Stimulated activated naive CD8-positive, alpha-beta T cell treated with anti-CD3 and anti-CD28 coated beads, Interleukin-15, amount 100 ng/mL, for 72 hours (primary cell): Measurements from ENCODE around the gene SLC5A4.

Experiments used
- ATAC-seq: fragments of 150-1000 bp; cut with Tn5 transposase; 2 replicates; pipeline ENCODE4 v1.10.0; 2021; ENCODE audit warnings: mild to moderate bottlenecking, moderate library complexity
- DNase-seq, 2 donors: peaks; one replicate each; pipeline ENCODE4 v3.0.0; 2021 to 2022
- H3K27ac Mint-ChIP-seq, 2 donors: one replicate each; pipeline ENCODE4 v1.8.0; 2022; ENCODE audit warnings: mild to moderate bottlenecking in 2 of 2, mixed read lengths in 2 of 2, moderate library complexity in 2 of 2
- H3K27me3 Mint-ChIP-seq: one replicate; pipeline ENCODE4 v1.8.0; 2022; ENCODE audit warnings: mixed read lengths
- H3K4me1 Mint-ChIP-seq: one replicate; pipeline ENCODE4 v1.8.0; 2022; ENCODE audit warnings: mild to moderate bottlenecking, mixed read lengths
- H3K4me3 Mint-ChIP-seq, 2 donors: one replicate each; pipeline ENCODE4 v1.8.0; 2022; ENCODE audit warnings: mild to moderate bottlenecking in 2 of 2, mixed read lengths in 2 of 2, moderate library complexity in 1 of 2
- H3K9me3 Mint-ChIP-seq, 2 donors: one replicate each; pipeline ENCODE4 v1.8.0; 2022; ENCODE audit warnings: mixed read lengths in 2 of 2

The SLC5A4 gene

DNA sequence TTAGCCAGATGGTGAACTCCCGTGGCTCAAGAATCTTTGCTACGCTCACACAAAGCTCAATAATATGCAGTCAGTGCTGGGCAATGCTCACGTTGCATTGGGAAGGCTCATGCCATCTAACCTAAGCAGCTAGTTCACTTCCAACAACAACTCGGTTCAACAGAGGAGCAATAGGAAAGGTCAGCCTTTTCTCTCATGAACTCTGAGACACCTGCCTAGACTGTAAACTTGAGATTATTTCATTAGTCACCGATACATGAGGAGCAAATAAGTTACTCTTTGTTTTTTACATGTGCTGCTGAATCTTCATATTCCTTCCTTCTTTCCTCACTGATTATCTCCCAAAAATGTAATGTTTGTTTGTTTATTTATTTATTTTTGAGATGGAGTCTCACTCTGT lies 9.0 kb downstream of the SLC5A4 start:
- no peaks in the 10 kb centered on the region for H3K9me3 Mint-ChIP-seq
- H3K27ac Mint-ChIP-seq, result no peak overlapping the region
- DNase-seq (no peak), ATAC-seq (no peak)
- no peaks in the 10 kb centered on the region for H3K4me1 Mint-ChIP-seq
- no peak overlapping the region for H3K4me3 Mint-ChIP-seq
- peaks cover 55% of the 10 kb centered on the region for H3K27me3 Mint-ChIP-seq

DNA sequence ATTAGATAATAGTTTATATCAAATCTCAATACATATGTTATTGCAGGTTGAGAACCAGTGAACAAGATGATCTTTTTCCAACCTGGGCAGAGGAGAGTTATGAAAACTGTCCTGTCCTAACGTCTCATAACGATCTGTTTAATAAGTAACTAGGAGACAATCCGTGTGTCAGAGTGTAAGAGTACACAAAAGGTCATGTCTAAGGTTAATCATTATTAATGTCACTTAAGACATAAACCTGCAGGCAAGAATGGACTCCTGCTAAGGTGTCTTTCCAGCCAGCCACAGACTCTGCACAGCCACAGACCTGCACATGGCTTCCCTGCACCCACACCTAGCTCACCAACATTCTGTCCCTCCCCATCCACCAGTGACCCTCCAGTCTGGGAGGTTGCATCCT lies 10.1 kb downstream of the SLC5A4 start:
- no peak overlapping the region for H3K4me3 Mint-ChIP-seq
- DNase-seq, result no peak

DNA sequence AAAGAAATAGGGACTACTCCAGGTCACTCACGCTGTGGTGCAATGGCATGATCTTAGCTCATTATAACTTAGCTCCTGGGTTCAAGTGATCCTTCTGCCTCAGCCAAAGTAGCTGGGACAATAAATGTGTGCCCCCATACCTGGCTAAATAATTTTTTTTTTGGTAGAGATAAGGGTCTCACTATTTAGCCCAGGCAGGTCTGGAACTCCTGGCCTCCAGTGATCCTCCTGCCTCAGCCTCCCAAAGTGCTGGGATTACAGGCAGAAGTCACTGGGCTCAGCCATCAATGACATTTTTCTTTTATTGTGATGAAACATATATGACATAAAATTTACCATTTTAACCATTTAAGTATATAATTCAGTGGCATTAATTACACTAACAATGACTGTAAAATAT lies 10.6 kb downstream of the SLC5A4 start:
- H3K9me3 Mint-ChIP-seq, result no peaks in the 10 kb centered on the region
- H3K27ac Mint-ChIP-seq, result no peak overlapping the region
- ATAC-seq (no peak), DNase-seq (no peak)
- no peaks in the 10 kb centered on the region for H3K4me1 Mint-ChIP-seq
- H3K27me3 Mint-ChIP-seq, result peaks cover 39% of the 10 kb centered on the region
- H3K4me3 Mint-ChIP-seq, result no peak overlapping the region

More for the DNA sequence above, 10.1 kb downstream of the SLC5A4 start:
- peaks cover 44% of the 10 kb centered on the region for H3K27me3 Mint-ChIP-seq
- no peaks in the 10 kb centered on the region for H3K9me3 Mint-ChIP-seq
- H3K4me1 Mint-ChIP-seq, result no peaks in the 10 kb centered on the region
- H3K27ac Mint-ChIP-seq, result no peak overlapping the region
- ATAC-seq, result no peak

DNA sequence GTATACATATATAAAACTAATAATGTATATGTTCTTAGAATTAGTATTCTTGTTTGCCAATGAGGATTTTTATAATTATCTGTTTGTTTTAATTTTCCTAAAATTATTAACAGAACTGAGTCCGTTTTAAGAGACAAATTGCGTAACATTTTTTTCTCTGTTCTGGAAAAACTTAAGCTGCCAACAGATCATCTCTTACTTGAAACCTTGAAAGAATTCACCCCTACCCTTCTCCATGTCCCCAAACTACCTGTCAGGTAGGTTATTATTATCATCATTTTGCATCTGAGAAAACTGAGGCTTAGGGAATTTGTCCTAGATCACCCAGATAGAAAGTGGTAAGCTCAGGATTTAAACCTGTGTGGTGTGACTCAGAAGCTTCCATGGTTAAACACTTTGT lies 14.7 kb downstream of the SLC5A4 start:
- peaks cover 39% of the 10 kb centered on the region for H3K27me3 Mint-ChIP-seq
- ATAC-seq (no peak), DNase-seq (no peak)
- no peak overlapping the region for H3K4me3 Mint-ChIP-seq
- H3K9me3 Mint-ChIP-seq, result no peaks in the 10 kb centered on the region
- H3K27ac Mint-ChIP-seq, result no peak overlapping the region
- H3K4me1 Mint-ChIP-seq, result no peaks in the 10 kb centered on the region

DNA sequence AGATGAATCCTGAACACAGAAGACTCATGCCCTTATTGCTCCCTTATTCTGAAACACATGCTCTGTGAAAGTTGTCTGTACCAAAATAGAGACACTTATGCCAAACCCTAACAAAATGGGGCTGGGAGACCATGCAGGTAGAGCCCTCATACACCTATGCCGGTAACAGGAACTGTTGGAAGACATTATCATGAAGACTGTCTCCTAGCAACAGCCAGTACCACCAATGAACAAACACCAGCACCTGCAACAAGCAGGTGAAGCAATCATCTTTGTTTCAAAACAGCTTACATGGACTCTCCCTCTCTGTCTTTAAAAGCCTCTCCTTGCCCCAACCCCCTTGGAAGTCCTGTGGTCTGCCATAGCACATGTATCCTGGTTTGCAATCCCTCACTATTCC lies 17.2 kb downstream of the SLC5A4 start:
- Mint-ChIP-seq H3K9me3 (no peaks in the 10 kb centered on the region), H3K27ac (no peak overlapping the region), H3K4me3 (no peak overlapping the region), H3K4me1 (no peaks in the 10 kb centered on the region), H3K27me3 (peaks cover 56% of the 10 kb centered on the region)
- DNase-seq (no peak), ATAC-seq (no peak)

DNA sequence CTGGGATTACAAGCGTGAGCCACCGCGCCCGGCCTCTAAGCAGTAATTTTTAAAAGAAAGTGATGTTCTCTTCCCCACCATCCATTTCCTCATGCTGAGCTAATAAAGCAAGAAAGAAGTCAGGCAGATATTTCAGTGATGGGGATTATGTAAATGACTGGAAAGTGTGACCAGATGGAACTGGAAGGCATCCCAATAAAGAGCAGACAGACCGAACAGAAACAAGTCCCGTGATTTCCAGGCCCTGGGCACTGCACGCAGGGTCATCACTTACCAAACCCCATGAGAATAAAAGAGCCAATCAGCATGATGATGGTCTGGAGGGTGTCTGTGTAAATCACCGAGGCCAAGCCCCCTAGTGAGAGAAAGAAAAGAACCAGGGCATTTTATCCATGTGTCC lies 18.2 kb downstream of the SLC5A4 start:
- H3K27me3 Mint-ChIP-seq, result peaks cover 60% of the 10 kb centered on the region
- ATAC-seq, result no peak
- no peaks in the 10 kb centered on the region for H3K9me3 Mint-ChIP-seq
- no peak overlapping the region for H3K27ac Mint-ChIP-seq
- no peak overlapping the region for H3K4me3 Mint-ChIP-seq
- no peaks in the 10 kb centered on the region for H3K4me1 Mint-ChIP-seq
- DNase-seq, result no peak

DNA sequence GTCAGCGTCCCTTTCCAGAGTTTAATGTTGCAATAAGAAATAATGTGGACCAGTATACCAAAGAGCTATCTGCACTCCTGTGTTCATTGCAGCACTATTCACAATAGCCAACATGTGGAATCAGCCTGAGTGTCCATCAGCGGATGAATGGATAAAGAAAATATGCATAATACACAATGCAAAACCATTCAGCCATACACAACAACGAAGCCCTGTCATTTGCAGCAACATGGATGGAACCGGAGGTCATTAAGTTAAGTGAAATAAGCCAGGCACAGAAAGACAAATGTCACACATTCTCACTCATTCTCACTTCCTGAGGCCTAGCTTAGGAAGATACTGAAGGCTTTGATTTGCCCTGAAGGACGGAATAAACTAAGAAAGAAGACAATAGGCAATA lies 22.1 kb downstream of the SLC5A4 start:
- no peaks in the 10 kb centered on the region for H3K9me3 Mint-ChIP-seq
- no peak overlapping the region for H3K27ac Mint-ChIP-seq

DNA sequence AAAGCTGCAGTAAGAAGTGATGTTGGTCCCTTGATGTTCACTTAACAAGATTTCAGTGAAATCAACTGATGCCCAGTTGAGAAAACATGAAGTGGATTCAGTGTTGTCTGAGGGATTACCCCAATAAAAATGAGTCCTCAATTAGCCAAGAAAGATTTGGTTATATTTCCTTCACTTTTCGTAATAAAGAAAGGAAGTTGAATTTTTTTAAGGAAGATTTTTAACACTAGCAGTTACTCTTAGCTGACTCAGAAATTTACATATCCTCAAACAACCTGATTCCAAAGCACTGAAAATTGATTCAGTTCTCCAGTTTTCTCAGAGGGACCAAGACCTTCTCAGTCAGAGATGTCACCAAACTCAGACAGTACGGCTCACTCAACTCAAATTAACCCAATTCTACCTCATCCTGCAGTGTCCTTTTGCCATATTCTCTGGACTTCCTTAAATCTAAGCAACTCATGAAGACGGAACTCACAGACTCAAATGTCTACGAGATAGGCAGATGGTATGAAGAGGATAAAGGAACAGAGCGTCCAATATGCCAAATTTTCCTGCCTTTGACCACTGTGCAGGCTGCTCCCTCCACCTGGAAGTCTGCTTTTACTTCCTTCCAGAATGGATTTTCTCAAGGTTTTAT lies 22.8 kb downstream of the SLC5A4 start:
- no peak overlapping the region for H3K4me3 Mint-ChIP-seq
- H3K9me3 Mint-ChIP-seq, result no peaks in the 10 kb centered on the region
- peaks cover 56% of the 10 kb centered on the region for H3K27me3 Mint-ChIP-seq
- DNase-seq (no peak), ATAC-seq (no peak)
- no peak overlapping the region for H3K27ac Mint-ChIP-seq
- no peaks in the 10 kb centered on the region for H3K4me1 Mint-ChIP-seq

More for the DNA sequence above, 22.1 kb downstream of the SLC5A4 start:
- H3K4me3 Mint-ChIP-seq, result no peak overlapping the region
- ATAC-seq (no peak), DNase-seq (no peak)
- H3K4me1 Mint-ChIP-seq, result no peaks in the 10 kb centered on the region
- peaks cover 64% of the 10 kb centered on the region for H3K27me3 Mint-ChIP-seq

DNA sequence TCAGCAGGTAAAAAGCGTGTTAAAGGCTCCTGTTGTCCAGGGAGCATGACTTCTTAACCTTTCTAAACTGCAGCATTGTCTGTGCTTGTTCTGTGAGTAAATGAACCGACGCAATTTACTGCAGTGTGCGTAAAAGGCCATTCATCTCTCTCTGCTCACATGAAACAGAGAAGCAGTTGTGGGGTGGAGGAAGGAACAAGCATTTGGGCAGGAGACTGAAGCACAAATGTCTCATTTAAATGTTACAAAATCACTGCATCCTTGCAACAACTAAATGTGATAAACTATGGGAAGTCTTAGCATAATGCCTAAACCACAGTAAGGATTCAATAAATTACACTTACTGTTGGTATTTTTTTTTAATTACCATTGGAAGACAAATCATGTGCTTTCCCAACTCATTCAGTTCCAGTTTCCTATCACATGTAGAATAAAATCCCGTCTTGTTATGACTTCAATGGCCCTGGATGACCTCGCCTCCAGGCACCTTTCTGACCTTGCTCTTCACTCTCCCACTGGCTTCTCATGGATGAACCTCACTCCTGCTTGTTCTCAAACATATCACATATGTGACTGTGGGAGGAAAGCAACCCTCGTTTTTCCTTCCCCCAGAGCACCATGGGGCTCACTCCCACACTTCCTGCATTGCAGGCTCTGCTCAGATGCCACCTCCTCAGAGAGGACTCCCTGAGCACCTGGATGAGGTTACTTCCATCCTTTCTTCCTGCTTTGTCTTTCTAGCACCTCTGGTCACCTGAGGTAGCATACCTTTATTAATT lies 28.6 kb downstream of the SLC5A4 start:
- Mint-ChIP-seq H3K27me3 (peaks cover 23% of the 10 kb centered on the region), H3K9me3 (no peaks in the 10 kb centered on the region), H3K4me1 (no peaks in the 10 kb centered on the region), H3K4me3 (no peak overlapping the region), H3K27ac (no peak overlapping the region)
- ATAC-seq (no peak), DNase-seq (no peak)

DNA sequence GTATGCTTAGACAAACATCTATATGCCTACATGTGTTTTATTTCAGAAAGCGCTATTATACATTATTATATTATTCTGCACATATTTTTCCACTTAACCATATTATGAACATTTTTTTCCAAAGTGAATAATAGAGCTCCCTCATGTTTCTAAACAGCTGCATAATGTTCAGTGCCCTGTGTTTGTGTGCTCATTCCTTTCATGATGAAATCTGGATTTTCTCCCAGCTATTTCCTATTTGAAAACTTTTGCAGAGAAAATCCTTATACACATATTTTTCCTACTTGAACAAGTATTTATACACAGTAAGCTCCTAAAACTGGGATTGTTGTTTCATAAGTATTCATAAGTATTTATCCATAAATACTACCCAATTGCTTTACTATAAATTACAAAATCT lies 32.2 kb downstream of the SLC5A4 start:
- peaks cover 15% of the 10 kb centered on the region for H3K27me3 Mint-ChIP-seq
- ATAC-seq (no peak), DNase-seq (no peak)
- no peaks in the 10 kb centered on the region for H3K4me1 Mint-ChIP-seq
- no peak overlapping the region for H3K4me3 Mint-ChIP-seq
- no peak overlapping the region for H3K27ac Mint-ChIP-seq
- H3K9me3 Mint-ChIP-seq, result no peaks in the 10 kb centered on the region

DNA sequence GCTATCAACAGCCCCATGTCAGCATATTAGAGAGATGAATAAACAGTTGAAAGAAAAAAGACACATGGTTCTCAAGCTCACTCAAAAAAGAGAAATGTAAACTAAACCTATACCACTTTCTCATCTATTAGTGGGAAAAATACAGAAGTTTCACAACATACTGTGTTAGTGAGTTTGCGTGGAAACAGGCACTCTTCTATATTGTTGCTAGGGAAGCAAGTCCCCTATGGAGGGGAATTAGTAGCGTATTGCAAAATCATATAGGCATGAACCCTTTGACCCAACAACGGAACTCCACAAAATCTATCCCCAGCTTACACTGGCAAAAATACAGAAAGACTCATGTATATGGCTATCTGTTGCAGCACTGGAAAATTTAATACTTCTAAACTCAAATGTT lies 36.1 kb downstream of the SLC5A4 start:
- no peaks in the 10 kb centered on the region for H3K9me3 Mint-ChIP-seq
- no peak overlapping the region for H3K27ac Mint-ChIP-seq
- no peak for DNase-seq
- no peak overlapping the region for H3K4me3 Mint-ChIP-seq
- ATAC-seq, result no peak
- H3K4me1 Mint-ChIP-seq, result no peaks in the 10 kb centered on the region
- H3K27me3 Mint-ChIP-seq, result peaks cover 26% of the 10 kb centered on the region

DNA sequence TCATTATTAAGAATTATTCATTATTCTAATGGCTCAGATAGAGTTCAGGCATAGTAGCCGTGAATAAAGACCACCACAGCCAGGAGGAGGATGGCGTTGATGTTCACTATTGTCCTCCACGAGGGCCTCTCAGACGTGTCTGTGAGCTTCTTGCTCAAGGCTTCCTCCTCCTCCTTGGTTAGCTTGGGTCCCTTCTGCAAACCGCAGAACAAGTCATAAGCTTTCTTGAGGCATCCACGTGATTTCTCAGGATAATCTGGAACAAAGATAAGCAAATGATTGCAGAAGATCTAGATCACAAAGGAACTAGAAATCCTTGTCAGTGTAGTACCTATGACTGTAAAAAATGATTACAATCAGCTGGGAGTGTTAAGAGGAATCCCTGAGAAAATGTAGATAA lies 36.7 kb downstream of the SLC5A4 start:
- no peak for ATAC-seq
- DNase-seq, result no peak
- H3K4me1 Mint-ChIP-seq, result no peaks in the 10 kb centered on the region
- H3K9me3 Mint-ChIP-seq, result no peaks in the 10 kb centered on the region
- H3K4me3 Mint-ChIP-seq, result no peak overlapping the region
- H3K27me3 Mint-ChIP-seq, result peaks cover 23% of the 10 kb centered on the region
- H3K27ac Mint-ChIP-seq, result no peak overlapping the region

DNA sequence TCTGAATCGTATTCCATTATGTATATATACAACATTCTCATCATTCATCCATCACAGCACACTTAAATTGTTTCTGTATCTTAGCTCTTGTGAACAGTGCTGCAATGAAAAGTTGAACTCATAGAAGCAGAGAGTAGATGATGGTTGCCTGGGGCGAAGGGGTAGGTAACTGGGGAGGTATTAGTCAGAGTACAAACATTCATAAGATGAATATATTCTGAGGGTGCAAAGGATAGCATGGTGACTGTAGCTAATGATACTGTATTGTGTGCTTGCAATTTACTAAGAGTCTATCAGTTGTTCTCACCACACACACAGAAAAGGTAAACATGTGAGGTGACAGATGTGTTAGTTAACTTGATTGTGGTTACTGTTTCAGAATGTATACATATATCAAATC lies 37.7 kb downstream of the SLC5A4 start:
- H3K9me3 Mint-ChIP-seq, result no peaks in the 10 kb centered on the region
- H3K27ac Mint-ChIP-seq, result no peak overlapping the region
- peaks cover 20% of the 10 kb centered on the region for H3K27me3 Mint-ChIP-seq
- no peaks in the 10 kb centered on the region for H3K4me1 Mint-ChIP-seq
- no peak for ATAC-seq
- H3K4me3 Mint-ChIP-seq, result no peak overlapping the region
- no peak for DNase-seq

DNA sequence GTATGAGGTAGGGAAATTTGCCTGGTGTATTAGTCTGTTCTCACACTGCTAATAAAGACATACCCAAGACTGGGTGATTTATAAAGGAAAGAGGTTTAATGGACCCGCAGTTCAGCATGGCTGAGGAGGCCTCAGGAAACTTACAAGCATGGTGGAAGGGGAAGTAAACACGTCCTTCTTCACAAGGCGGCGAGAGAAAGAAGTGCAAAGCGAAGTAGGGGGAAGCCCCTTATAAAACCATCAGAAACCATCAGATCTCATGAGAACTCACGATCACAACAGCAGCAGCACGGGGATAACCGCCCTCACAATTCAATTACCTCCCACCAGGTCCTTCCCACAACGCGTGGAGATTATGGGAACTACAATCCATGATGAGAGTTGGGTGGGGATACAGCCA lies 38.2 kb downstream of the SLC5A4 start:
- no peaks in the 10 kb centered on the region for H3K4me1 Mint-ChIP-seq
- H3K27me3 Mint-ChIP-seq, result peaks cover 20% of the 10 kb centered on the region
- no peak for DNase-seq
- H3K27ac Mint-ChIP-seq, result no peak overlapping the region
- H3K9me3 Mint-ChIP-seq, result no peaks in the 10 kb centered on the region
- no peak for ATAC-seq
- no peak overlapping the region for H3K4me3 Mint-ChIP-seq

DNA sequence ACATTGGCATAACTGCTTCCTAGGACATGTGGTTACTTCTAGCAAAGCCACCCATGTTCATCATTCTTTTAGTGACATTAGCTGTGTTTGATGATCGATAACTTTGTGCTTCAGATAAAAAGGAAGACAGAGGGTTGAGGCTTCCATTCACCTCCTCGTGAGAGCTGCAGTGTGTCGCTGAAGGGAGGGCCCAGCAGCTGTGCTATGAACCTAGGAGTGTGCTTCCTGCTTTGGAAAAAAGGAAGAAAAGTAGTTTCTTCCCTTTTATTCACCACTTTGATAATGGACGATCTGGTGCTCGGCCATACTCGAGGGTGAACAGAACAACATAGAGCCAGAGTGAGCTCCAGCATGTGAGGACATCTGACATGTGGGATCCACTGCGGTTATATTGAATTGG lies 44.1 kb downstream of the SLC5A4 start:
- Mint-ChIP-seq H3K4me3 (no peak overlapping the region), H3K27me3 (peaks cover 27% of the 10 kb centered on the region), H3K4me1 (no peaks in the 10 kb centered on the region), H3K27ac (no peak overlapping the region), H3K9me3 (no peaks in the 10 kb centered on the region)
- DNase-seq, result no peak
- no peak for ATAC-seq

DNA sequence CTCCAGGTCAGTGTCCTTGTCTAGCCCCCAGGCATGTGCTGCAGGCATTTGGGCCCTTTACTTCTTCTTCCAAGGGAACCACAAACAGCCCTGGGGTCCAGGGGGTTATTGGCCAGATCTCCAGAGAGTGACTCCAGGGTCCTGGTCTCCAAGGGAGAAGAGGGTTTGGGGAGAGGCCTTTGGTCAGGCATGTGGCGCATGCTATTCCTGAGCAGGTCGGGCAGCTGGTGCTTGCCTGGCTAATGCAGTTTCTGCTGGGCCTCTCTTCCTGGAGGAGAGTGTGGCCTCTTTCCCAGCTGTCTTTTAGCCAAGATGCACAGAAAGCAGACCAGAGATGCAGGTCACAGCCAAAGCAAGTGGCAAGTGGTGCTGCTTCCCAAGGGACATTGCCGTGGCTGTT lies 46.5 kb downstream of the SLC5A4 start:
- peaks cover 45% of the 10 kb centered on the region for H3K27me3 Mint-ChIP-seq
- DNase-seq (no peak), ATAC-seq (no peak)
- H3K27ac Mint-ChIP-seq, result no peak overlapping the region
- H3K9me3 Mint-ChIP-seq, result no peaks in the 10 kb centered on the region
- no peaks in the 10 kb centered on the region for H3K4me1 Mint-ChIP-seq
- H3K4me3 Mint-ChIP-seq, result no peak overlapping the region
